Measurements from ENCODE around the gene PRPF18.

Gene PRPF18

DNA sequence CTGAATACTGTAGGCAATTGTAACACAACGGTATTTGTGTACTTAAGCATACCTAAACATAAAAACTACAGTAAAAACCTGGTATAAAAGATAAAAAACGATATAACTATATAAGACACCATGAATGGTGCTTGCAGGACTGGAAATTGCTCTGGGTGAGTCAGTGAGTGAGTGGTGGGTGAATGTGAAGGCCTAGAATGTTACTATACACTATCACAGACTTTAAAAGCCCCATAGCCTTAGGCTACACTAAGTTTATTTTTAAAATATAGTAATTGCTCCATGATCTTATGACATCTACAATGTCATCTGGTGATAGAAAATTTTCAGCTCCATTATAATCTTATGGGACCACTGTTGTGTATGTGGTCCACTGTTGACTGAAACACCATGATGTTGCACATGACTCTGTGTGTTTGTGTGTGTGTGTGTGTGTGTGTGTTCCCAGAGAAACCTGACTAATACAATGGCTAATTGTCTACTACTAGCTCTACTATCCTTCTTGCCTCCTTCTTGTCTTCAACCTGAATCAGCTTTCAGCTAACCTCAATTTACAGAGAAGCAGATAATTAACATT, 27.6 kb upstream of the PRPF18 start:
- Histone ChIP-seq H3K4me1 (ENCODE audit: control insufficient read depth in 1 of 2, insufficient read depth in 1 of 2, low read depth in 1 of 2, low read length in 1 of 2) (no peaks in the 10 kb centered on the region), H3K27ac (no peak overlapping the region), H3K36me3 (no peaks in the 10 kb centered on the region), H3K9me3 (no peaks in the 10 kb centered on the region), H3K27me3 (no peaks in the 10 kb centered on the region), H3K4me3 (ENCODE audit: low read depth in 1 of 2, low read length in 1 of 2) (no peak overlapping the region)
- TF ChIP-seq, protein P1, sequence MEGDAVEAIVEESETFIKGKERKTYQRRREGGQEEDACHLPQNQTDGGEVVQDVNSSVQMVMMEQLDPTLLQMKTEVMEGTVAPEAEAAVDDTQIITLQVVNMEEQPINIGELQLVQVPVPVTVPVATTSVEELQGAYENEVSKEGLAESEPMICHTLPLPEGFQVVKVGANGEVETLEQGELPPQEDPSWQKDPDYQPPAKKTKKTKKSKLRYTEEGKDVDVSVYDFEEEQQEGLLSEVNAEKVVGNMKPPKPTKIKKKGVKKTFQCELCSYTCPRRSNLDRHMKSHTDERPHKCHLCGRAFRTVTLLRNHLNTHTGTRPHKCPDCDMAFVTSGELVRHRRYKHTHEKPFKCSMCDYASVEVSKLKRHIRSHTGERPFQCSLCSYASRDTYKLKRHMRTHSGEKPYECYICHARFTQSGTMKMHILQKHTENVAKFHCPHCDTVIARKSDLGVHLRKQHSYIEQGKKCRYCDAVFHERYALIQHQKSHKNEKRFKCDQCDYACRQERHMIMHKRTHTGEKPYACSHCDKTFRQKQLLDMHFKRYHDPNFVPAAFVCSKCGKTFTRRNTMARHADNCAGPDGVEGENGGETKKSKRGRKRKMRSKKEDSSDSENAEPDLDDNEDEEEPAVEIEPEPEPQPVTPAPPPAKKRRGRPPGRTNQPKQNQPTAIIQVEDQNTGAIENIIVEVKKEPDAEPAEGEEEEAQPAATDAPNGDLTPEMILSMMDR (IDR thresholded peaks at IDR 0.05): no peak

DNA sequence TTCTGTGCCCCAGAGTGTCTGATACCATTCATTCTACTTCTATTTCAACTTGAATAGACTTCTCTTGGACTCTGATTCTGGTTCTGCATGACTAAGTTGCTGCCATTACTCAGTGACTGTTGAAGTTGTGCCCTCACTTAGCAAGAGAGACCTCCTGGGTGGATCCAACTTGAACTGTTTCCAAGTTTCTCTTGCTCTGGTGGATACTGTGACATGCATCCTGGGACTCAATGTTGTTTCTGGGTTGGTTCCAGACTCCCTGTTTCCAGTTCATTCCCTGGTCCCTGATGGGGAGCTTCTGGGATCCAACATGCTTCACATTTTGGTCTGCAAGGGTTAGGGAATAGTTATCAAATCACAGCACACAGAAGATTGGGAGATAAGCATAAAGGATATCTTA, 26.2 kb upstream of the PRPF18 start:
- Histone ChIP-seq H3K36me3 (no peaks in the 10 kb centered on the region), H3K27ac (no peak overlapping the region), H3K9me3 (no peaks in the 10 kb centered on the region), H3K27me3 (no peaks in the 10 kb centered on the region), H3K4me1 (ENCODE audit: control insufficient read depth in 1 of 2, insufficient read depth in 1 of 2, low read depth in 1 of 2, low read length in 1 of 2) (peaks cover 0 to 4% of the 10 kb centered on the region in 2 experiments), H3K4me3 (ENCODE audit: low read depth in 1 of 2, low read length in 1 of 2) (no peak overlapping the region)
- TF ChIP-seq, protein P1 (IDR thresholded peaks at IDR 0.05): no peak

DNA sequence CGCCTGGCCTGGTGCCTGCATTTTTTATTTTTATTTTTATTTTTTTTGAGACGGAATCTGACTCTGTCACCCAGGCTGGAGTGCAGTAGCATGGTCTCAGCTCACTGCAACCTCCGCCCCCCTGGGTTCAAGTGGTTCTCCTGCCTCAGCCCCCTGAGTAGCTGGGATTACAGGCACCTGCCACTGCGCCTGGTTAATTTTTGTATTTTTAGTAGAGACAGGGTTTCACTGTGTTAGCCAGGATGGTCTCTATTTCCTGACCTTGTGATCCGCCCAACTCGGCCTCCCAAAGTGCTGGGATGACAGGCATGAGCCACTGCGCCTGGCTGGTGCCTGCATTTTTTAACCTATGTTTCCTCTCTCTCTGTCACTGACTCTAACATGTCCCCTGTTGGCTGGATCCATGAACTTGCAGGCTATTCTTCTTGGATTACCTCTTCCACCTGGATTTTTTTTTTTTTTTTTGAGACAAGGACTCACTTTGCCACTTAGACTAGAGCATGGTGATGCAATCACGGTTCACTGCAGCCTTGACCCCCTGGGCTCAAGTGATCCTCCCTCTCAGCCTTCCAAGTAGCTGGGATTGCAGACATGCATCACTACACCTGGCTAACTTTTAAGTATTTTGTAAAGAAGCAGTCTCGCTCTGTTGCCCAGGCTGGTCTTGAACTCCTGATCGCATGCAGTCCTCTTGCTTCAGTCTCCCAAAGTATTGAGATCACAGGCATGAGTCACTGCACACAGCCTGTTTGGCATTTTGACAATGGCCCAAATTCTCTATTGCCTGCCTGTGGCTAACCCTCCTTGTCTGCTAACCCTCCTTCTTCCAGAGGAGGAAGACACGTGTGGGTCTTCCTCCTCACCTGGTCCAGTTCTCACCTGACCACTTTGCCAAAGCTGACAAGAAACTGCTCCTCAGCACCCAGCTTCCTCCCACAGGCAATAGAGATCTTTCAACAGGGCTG, 23.0 kb upstream of the PRPF18 start:
- Histone ChIP-seq H3K27me3 (no peaks in the 10 kb centered on the region), H3K4me3 (ENCODE audit: low read depth in 1 of 2, low read length in 1 of 2) (no peak overlapping the region), H3K4me1 (ENCODE audit: control insufficient read depth in 1 of 2, insufficient read depth in 1 of 2, low read depth in 1 of 2, low read length in 1 of 2) (peaks cover 28 to 31% of the 10 kb centered on the region in 2 experiments), H3K36me3 (no peaks in the 10 kb centered on the region), H3K27ac (peak overlapping the region; percentile 1), H3K9me3 (no peaks in the 10 kb centered on the region)
- TF ChIP-seq, protein P1 (IDR thresholded peaks at IDR 0.05): no peak

DNA sequence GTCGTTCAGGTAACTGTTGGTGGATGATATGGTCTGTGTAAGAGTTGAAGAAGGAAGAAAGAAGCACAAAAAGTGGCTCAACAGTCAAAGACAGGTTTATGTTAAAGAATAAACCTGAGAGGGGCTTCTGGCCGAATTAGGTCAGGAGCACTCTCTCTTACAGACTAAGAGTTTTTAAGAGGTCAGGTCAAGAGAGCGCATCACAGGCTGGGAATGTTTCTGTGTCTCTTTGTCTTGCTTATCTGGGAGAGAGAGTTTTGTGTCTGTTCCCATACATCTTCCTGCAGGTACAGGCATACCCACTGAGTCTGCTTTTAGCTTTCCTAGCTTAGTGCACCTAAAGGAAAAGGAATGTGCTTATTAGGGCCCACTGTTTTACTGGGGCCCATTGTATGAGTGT, 22.2 kb upstream of the PRPF18 start:
- TF ChIP-seq, protein P1 (IDR thresholded peaks at IDR 0.05): no peak
- Histone ChIP-seq H3K9me3 (no peaks in the 10 kb centered on the region), H3K4me1 (ENCODE audit: control insufficient read depth in 1 of 2, insufficient read depth in 1 of 2, low read depth in 1 of 2, low read length in 1 of 2) (peaks cover 31 to 39% of the 10 kb centered on the region in 2 experiments), H3K36me3 (no peaks in the 10 kb centered on the region), H3K27ac (peak overlapping the region; percentile 1), H3K27me3 (no peaks in the 10 kb centered on the region), H3K4me3 (ENCODE audit: low read depth in 1 of 2, low read length in 1 of 2) (no peak overlapping the region)

DNA sequence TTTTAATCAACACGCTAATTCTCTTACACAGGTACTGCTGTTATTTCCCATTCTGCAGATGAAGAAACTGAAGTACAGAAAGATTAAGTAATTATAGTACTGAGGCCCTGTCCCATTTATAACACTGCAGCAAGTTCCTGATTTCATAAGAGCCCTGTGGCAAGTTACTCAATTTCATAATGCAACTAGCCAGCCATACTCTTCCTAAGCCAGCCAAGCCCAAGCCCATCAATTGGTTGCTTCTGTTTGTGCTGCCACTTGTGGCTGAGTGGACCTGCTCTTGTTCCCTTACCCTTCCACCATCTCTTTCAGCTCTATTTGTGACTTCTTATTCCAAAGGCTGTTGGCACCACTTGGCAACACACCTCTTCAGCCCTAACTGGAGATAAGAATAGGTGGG, 19.7 kb upstream of the PRPF18 start:
- TF ChIP-seq, protein P1 (IDR thresholded peaks at IDR 0.05): no peak

More for the DNA sequence above, 19.7 kb upstream of the PRPF18 start:
- Histone ChIP-seq H3K27ac (peak overlapping the region; percentile 84), H3K27me3 (no peaks in the 10 kb centered on the region), H3K4me1 (ENCODE audit: control insufficient read depth in 1 of 2, insufficient read depth in 1 of 2, low read depth in 1 of 2, low read length in 1 of 2) (peaks cover 45 to 55% of the 10 kb centered on the region in 2 experiments), H3K9me3 (no peaks in the 10 kb centered on the region), H3K4me3 (ENCODE audit: low read depth in 1 of 2, low read length in 1 of 2) (peak overlapping the region in 1 of 2 experiments; percentile 30), H3K36me3 (no peaks in the 10 kb centered on the region)
